ENCODE results near the gene LRRC1.

- TF ChIP-seq CTCF (IDR thresholded peaks at IDR 0.05) (no peak), POLR2A (IDR thresholded peaks at IDR 0.05) (no peak)
Observed at GRCh38 chr6:53920881-53921280, 126.1 kb downstream of the LRRC1 start.
